GM06990 (cell line): Measurements from ENCODE around the gene STAT1.
A peak's percentile ranks its signal among the peaks of the same experiment; 100 is the strongest.

Experiments
- DNase-seq: peaks from one replicate; pipeline ENCODE4 v3.0.0-alpha.2; 2011; ENCODE audit not compliant: insufficient read length; ENCODE audit errors: extremely low read depth
- H3K27me3 ChIP-seq: replicated peaks from 2 replicates; pipeline ENCODE4 v1.6.0; 2011; ENCODE audit warnings: low read length; ENCODE audit not compliant: control insufficient read depth, insufficient read depth
- H3K36me3 ChIP-seq: 2 replicates; pipeline ENCODE4 v1.5.1; 2011; ENCODE audit warnings: low read length; ENCODE audit not compliant: control insufficient read depth, insufficient read depth
- H3K4me3 ChIP-seq: replicated peaks from 2 replicates; pipeline ENCODE4 v1.5.1; 2011; ENCODE audit warnings: low read depth, mild to moderate bottlenecking, control low read depth, low read length
- CTCF ChIP-seq: IDR thresholded peaks from 2 replicates; pipeline ENCODE4 v1.5.1; 2011; ENCODE audit warnings: low read length, control low read depth, mild to moderate bottlenecking, inconsistent platforms; ENCODE audit not compliant: insufficient read depth, poor library complexity, severe bottlenecking

The STAT1 gene

GRCh38 chr2:191013932-191014652 is at the start of gene STAT1:
Gene STAT1, minus strand, starts transcription at chr2:191014171. Its CDS starts 4,168 bp downstream, at chr2:191010003.
- H3K27me3 ChIP-seq = no peaks in the 10 kb centered on the region
- peak within 1 kb of the TSS; percentile 100 for H3K4me3 ChIP-seq
- TF ChIP-seq CTCF = no peak
- DNase-seq = peak; percentile 98
- peaks cover 15% of the 10 kb centered on the region for H3K36me3 ChIP-seq

GRCh38 chr2:191063584-191063983 is 49.6 kb upstream of the STAT1 start:
- Histone ChIP-seq H3K36me3 (no peaks in the 10 kb centered on the region), H3K4me3 (no peak overlapping the region), H3K27me3 (no peaks in the 10 kb centered on the region)
- no peak for DNase-seq
- TF ChIP-seq CTCF = no peak

GRCh38 chr2:191061381-191061980 is 47.5 kb upstream of the STAT1 start:
- Histone ChIP-seq H3K27me3 (no peaks in the 10 kb centered on the region), H3K36me3 (no peaks in the 10 kb centered on the region), H3K4me3 (no peak overlapping the region)
- no peak for TF ChIP-seq CTCF
- no peak for DNase-seq

GRCh38 chr2:191059308-191059707 is 45.3 kb upstream of the STAT1 start:
- H3K36me3 ChIP-seq = no peaks in the 10 kb centered on the region
- no peak for DNase-seq
- H3K4me3 ChIP-seq = no peak overlapping the region
- H3K27me3 ChIP-seq = no peaks in the 10 kb centered on the region
- no peak for TF ChIP-seq CTCF

GRCh38 chr2:191056228-191056627 is 42.3 kb upstream of the STAT1 start:
- Histone ChIP-seq H3K27me3 (no peaks in the 10 kb centered on the region), H3K4me3 (no peak overlapping the region), H3K36me3 (no peaks in the 10 kb centered on the region)
- no peak for TF ChIP-seq CTCF
- no peak for DNase-seq

- H3K4me3 ChIP-seq = no peak overlapping the region
- peaks cover 2% of the 10 kb centered on the region; the same call in 1 of the 2 replicates for H3K27me3 ChIP-seq
- TF ChIP-seq CTCF = no peak
- DNase-seq = no peak
- H3K36me3 ChIP-seq = no peaks in the 10 kb centered on the region
Observed at GRCh38 chr2:191053256-191053655, 39.3 kb upstream of the STAT1 start.
